HG03520 (cell line): Measurements from ENCODE around the gene XIRP1.
"Not testable (repeated sequence)": the region's sequence is repeated elsewhere in the genome, so short reads cannot be mapped to it uniquely, and the experiment has no call there.

ENCODE experiments used
- ATAC-seq: cut with Tn5 transposase; IDR thresholded peaks from one replicate; pipeline ENCODE4 v1.9.1; 2021; ENCODE audit warnings: mild to moderate bottlenecking, moderate library complexity; ENCODE audit not compliant: unreplicated experiment

The XIRP1 gene, protein sequence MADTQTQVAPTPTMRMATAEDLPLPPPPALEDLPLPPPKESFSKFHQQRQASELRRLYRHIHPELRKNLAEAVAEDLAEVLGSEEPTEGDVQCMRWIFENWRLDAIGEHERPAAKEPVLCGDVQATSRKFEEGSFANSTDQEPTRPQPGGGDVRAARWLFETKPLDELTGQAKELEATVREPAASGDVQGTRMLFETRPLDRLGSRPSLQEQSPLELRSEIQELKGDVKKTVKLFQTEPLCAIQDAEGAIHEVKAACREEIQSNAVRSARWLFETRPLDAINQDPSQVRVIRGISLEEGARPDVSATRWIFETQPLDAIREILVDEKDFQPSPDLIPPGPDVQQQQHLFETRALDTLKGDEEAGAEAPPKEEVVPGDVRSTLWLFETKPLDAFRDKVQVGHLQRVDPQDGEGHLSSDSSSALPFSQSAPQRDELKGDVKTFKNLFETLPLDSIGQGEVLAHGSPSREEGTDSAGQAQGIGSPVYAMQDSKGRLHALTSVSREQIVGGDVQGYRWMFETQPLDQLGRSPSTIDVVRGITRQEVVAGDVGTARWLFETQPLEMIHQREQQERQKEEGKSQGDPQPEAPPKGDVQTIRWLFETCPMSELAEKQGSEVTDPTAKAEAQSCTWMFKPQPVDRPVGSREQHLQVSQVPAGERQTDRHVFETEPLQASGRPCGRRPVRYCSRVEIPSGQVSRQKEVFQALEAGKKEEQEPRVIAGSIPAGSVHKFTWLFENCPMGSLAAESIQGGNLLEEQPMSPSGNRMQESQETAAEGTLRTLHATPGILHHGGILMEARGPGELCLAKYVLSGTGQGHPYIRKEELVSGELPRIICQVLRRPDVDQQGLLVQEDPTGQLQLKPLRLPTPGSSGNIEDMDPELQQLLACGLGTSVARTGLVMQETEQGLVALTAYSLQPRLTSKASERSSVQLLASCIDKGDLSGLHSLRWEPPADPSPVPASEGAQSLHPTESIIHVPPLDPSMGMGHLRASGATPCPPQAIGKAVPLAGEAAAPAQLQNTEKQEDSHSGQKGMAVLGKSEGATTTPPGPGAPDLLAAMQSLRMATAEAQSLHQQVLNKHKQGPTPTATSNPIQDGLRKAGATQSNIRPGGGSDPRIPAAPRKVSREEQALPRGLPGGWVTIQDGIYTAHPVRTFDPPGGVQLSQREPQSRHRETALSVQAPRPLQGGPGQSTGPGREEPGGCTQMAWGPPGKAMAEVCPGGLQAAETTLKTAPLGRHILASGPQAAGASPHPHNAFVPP (N-terminal part only)

DNA sequence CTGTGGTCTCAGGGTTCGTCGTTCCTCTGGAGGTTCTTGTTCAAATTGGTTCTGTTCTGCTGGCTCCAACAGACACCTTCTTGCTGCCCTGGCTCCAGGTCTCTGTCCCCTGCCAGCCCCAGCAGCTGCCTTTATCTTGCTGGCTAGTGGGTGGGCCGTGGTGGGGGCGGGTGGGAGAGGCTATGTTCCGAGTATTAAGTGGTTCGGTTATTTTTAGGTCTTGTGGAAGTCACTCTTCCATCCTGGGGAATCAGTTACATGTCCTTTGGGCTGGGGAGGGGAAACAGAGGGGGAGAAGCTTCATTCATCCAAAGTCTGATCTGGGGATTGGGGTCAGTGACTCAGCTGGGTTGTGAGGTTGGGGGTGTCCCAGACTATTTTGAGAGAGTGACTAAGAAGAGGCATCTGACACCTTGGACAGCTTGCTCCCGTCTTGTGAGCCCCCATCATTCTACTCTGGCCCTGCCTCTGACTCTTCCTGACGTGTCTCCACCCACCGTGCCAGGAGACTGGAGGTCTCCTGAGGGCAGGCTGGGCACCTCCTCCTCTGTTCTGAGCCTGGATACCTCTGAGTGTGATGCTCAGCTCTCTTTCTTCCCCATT lies at the start of gene XIRP1:
Gene XIRP1, minus strand, starts transcription at position 106 of the 603 bp plus-strand sequence. CDS start 3,150 bp downstream, outside the sequence.
- no peak for ATAC-seq

DNA sequence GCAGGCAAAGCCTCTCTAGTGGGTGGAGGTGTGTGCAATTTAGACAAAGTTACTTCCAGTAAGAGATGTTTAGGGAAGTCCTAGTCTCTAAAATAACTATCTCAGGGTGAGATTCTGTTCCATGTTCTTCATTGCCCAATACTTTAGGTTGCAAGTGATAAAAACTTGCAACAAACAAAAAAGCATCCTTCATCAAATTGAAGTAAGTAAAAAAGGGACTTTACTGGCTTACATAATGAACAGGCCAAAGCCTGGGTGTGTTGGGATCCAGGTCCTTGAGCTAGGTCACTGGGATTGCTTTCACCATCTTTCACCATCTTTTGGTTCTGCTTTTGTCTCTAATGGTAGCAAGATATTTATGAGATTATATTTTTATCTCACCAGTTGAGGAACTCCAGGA lies 49.2 kb upstream of the XIRP1 start:
- ATAC-seq: no peak

DNA sequence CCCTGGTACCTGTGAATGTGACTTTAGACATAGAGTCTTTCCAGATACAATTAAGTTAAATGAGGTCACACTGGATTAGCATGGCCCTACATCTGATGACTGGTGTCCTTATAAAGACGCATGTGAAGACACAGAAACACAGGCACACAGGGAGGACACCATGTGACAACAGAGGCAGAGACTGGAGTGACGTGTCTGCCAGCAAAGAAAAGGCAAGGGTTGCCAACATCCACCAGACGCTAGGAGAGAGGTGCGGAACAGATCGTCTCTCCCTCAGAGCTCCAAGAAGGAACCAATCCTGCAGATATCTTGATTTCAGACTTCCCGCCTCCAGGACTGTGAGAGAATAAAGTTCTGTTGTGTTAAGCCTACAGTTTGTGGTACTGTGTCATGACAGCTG lies 44.6 kb upstream of the XIRP1 start:
- ATAC-seq: no peak

DNA sequence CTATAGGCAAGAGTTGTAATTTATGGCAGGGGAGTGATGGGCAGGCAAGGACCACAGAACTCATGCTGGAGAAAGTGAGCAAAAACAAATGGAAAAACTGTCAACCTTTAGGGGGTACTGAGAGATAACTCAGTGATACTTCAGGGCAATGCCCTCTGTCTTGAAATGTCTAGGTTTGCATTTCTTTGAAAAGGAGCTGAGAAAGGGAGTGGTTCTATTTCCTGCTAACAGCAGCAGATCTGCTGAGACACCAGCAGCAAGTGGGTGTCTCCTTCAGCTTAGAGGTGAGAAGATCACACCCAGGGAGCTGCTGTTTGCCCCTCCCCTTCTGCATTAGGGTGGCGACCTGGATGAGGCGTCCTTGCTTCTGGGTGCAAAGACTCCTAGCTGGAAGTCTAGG lies 42.3 kb upstream of the XIRP1 start:
- no peak for ATAC-seq

DNA sequence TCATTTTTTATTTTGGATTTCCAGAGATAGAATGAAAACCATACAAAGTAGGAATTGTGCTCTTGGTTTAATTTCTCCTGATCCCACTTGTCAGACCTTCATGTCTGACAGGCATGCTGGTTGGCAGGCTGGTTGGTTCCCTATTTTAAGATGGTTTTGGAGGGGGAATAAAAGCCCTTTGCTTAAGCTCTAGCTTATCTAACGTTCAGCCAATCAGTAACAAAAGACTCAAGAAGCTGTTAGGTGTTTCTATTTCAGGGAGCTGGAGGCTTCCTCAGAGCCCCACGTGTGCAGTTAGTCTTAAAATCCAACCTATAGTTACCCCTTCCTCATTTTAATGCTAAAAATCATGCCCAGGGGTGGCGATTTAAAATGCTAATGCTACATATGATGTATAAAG lies 40.5 kb upstream of the XIRP1 start:
- ATAC-seq: no peak

DNA sequence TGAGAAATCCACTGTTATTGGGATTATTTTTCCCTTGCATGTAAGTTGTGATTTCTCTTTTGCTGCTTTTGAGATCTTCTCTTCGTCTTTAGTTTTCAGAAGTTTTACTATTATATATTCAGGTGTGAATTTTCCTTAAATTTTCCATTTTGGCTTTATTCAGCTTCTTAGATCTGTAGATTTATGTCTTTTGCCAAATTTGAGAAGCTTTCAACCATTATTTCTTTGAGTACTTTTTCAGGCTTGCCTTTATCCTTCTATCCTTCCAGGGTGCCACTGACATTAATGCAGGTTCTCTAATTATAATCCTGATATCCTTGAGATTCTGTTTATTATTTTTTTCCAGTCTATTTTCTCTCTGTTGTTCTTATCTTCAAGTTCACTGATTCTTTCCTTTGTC lies 38.1 kb upstream of the XIRP1 start:
- ATAC-seq: no peak

DNA sequence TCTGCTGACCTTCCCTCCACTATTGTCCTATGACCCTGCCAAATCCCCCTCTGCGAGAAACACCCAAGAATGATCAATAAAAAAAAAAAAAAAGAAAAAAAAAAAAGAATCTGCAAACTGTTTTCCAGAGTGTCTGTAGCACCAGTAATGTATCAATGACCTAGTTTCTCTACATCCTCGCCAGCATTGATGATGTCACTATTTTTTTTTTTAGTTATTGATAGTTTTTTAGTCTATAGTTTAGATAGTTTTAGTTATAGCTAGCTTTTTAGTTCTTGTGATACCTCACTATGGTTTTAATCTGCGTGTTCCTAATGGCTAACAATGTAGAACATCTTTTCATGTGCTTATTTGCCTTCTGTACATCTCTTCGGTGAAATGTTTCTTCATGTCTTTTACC lies 36.1 kb upstream of the XIRP1 start:
- no peak for ATAC-seq

DNA sequence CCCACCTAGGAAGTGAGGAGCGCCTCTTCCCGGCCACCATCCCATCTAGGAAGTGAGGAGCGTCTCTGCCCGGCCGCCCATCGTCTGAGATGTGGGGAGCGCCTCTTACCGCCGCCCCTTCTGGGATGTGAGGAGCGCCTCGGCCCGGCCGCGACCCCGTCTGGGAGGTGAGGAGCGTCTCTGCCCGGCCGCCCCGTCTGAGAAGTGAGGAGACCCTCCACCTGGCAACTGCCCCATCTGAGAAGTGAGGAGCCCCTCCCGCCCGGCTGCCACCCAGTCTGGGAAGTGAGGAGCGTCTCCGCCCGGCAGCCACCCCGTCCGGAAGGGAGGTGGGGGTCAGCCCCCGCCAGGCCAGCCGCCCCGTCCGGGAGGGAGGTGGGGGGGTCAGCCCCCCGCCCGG lies 35.2 kb upstream of the XIRP1 start:
- ATAC-seq: not testable (repeated sequence)

DNA sequence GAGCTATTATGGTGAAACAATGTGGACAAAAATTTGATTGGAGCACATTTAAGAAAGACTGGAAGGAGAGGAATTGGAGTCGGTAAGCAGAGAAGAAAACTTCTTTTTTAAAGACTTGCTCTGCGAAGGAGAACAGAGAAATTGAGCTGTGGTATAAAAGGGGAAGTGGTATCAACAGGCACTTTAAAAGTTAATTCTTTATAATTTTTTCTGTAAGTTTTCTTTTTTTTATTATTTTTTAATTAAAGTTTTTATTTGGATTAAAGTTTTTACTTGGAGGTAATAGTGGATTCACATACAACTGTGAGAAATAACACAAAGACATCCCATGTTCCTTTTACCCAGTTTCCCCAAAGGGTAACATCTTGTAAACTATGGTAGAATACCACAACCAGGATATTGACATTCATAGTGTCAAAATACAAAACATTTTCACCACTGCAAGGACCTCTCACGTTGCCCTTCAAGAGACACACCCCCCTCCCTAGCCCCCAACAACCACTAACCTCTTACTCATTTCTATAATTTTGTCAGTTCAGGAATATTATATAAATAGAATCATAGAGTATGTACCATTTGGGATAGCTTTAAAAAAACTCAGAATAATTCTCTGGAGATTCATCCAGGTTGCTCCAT lies 33.8 kb upstream of the XIRP1 start:
- peak; percentile 46 for ATAC-seq

DNA sequence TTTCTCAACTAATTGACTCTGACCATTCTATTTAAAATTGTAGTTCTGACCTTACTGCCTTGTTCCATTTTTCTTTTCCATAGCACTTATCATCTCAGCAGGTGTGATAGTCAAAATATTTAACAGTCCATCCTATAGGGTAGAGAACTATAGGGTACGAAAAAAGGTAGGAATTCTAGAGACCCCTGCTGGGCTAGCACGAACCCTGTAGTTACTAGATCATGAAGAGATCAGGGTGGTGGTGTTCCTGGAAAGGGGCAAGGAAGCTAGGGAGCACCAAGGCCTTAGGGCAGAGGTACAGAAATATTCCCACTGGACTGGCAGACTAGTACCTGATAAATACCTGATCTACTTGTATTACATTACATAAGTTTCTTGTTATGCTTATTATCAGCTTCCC lies 31.9 kb upstream of the XIRP1 start:
- ATAC-seq: no peak

DNA sequence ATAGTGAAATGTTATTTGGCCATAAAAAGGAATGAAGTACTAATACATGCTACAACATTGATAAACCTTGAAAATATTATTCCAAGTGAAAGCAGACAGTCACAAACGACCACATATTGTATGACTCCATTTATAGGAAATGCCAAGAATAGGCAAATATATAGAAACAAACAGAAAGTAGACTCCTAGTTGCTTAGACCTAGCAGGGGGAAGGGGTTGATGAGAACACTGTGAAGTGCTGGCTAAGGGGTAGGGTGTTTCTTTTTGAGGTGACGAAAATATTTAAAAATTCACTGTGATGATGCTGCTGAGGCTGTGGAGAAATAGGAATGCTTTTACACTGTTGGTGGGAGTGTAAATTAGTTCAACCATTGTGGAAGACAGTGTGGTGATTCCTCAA lies 30.5 kb upstream of the XIRP1 start:
- no peak for ATAC-seq

DNA sequence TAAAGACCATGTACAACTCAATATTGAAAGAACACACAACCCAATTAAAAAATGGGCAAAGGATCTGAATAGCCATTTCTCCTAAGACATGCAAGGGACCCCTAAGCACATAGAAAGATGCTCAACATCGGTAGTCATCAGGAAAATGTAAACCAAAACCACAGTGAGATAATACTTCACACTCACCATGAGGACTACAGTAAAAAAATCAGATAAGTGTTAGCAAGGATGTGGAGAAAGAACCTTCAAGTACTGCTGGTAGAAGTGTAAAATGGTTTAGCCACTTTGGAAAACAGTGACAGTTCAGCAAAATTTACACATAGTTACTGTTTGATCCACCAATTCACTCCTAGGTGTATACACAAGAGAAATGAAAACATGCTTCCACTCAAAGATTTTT lies 30.1 kb upstream of the XIRP1 start:
- no peak for ATAC-seq

DNA sequence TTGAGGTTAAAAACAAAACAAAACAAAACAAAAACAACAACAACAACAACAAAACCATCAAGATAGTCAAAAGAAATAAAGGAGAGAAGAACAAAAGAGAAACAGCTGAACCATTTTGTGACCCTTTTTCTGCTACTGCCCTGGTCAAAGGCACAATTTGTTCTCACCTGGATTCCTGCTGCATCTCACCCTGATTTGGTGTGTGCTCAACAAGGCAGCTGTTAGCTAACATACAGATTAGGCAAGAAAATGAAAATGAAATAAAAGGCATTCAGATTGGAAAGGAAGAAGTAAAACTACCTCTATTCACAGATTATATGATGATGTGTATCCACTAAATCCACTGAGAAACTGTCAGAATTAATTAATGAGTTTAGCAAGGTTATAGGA lies 28.7 kb upstream of the XIRP1 start:
- ATAC-seq: no peak

DNA sequence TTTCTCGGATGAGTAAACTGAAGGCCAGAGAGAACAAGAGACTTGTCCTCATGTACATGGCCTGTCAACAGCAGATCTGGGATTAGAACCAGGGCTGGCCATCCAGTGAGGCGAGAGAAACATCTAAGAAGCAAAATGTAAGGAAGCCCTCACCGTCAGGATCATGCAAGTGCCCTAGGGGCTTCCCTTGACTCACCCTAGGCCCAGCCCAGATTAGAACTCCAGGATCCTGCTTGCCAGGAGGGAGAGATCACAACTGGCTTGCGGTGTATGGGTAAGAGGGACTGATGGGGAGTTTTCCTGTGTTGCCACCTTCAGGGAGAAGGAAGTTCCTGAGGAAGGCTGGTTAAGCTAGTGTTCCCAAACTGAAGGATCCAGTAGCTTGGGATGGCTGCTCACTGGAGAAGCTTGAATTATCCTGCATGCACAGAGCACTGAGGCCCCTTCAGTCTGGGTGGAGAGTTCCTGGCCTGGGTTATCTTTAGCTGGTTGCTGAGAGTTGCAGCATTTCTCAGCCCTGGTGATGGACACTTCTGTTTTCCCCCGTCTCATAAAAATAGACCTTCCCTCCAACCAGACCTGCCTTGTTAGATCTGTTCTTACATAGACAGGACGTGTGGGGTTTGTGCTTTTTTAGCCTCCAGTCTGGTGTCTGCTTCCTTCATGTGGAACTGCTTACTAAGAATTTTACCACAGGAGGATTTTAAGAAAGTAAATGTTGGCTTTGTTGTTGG lies 28.2 kb upstream of the XIRP1 start:
- no peak for ATAC-seq

DNA sequence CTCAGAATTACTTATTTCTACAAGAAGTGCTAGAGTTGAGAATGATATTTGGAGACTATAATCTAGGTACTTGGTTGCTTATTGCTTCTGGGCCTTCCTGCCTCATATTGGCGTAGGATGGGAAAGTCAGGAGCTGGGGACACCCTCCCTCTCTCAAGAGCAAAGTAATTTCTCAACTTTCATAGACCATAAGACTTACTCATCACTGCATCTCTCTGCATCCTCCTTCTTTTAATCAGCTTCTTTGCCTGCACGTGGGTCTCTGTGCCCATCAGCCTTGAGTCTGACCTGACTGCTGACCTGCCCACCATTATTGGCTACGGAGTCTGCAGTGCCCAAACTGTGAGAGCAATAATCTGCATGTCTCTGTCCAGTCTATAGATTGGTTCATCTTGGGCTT lies 27.3 kb upstream of the XIRP1 start:
- no peak for ATAC-seq

DNA sequence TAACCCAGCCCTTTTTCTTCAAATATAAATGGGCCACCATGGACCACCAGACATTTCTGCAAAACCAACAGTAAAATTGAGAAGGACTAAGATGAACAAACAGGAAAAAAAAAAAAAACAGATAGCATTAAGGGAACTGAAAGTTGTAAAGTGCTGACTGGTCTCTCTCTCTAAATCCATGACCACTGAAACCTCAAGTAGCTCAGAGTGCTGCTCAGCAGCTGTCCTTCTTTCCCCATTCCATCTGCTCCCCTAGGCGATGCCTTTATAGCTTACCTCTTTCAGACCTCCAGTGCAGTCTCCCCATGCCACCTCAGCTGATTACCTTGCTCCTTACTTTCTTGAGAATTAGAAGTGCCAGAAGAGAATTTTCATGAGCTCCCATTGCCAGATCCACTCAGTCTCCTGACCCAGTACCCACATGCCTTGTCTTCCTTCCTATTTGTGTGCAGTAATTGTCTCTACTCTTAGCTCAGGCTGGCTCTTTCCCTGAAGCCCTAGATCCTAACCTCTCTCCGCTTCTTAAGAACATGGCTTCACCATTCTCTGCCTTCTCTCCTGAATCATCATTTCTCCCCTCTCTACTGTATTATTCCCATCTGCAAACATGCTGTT lies 23.9 kb upstream of the XIRP1 start:
- peak; percentile 93 for ATAC-seq

DNA sequence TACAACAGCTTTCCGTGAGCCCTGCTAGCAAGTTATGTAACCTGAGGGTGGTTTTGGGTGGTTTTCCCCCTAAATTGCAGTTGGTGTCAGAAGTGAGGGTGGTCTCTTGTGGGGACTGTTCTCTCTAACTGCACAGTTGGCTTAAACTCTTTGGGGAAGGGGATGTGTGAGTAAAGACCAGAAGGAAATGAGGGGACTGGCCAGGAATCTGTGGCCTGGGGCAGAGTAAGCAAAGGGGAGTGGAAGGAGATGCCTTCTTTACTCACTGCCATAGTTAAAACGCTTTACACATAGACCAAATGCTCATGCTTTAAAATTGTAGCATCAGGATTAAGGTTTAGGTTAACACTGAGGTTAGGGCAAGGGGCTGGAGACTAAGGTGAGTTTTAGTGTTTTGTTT lies 21.2 kb upstream of the XIRP1 start:
- no peak for ATAC-seq

DNA sequence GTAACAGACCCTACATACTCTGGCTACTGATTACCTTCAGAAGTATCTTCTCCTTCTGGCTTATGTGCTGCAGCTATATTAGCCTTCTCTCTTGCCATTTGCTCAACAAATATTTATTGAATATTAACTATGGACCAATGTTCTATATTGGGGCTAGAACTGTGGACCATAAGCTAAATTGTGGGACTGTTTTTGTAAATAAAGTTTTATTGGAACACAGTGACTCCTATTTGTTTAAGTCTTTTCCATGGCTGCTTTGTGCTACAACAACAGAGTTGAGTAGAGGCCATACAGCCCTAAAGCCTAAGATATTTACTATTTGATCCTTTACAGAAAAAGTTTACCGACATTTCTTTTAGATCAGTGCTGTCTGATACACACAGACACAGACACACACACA lies 20.3 kb upstream of the XIRP1 start:
- no peak for ATAC-seq
